Inferior parietal cortex (tissue), 1 donor: ENCODE measurements around the gene MTFP1.
A peak's percentile ranks its signal among the peaks of the same experiment; 100 is the strongest.
"Not testable (repeated sequence)": the region's sequence is repeated elsewhere in the genome, so short reads cannot be mapped to it uniquely, and the experiment has no call there.

Source experiments
- DNase-seq: peaks from one replicate; pipeline ENCODE4 v3.0.0-alpha.2; 2016; ENCODE audit errors: extremely low spot score

The MTFP1 gene

GRCh38 chr22:30402028-30402765 is 23.4 kb upstream of the MTFP1 start:
- no peak for DNase-seq

GRCh38 chr22:30402766-30403104 is 22.8 kb upstream of the MTFP1 start:
- not testable (repeated sequence) for DNase-seq

- DNase-seq = no peak
Measured at GRCh38 chr22:30404307-30404706, 21.3 kb upstream of the MTFP1 start.

DNA sequence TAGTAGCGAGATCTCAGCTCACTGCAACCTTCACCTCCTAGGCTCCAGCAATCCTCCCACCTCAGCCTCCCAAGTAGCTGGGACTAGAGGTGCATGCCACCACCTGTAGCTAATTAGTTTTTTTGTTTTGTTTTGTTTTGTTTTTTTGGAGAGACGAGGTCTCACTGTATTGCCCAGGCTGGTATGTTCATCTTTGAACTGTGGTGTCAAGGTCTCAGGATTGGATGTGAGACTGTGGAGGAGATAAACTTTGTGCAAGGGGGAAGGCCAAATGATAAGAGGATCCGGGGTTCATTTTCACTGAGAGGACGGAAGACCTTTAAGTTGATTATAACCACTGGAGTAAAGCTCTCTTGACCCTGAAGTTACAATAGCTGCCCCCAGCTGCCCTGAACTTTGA is 19.8 kb upstream of the MTFP1 start:
- DNase-seq = no peak

DNA sequence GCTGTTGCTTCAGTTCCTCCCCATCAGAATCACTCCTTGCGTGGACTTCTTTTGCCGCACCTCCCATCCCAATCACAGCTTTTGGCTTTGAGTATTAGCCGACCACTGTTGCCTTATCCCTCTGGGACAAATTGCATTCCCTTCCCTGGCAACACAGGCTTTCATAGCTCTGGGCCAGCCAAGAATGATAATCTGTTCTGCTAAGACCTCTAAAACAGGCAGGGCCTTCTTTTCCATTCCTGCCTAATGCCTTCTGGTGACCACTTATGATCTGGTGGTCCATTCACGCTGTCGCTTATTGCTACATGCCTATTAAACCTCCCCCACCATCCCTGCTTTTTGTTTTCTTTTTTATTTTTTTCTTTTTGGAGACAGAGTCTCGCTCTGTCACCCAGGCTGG is 19.2 kb upstream of the MTFP1 start:
- no peak for DNase-seq

GRCh38 chr22:30408388-30409102 is 17.0 kb upstream of the MTFP1 start:
- DNase-seq = no peak

GRCh38 chr22:30411780-30412179 is 13.8 kb upstream of the MTFP1 start:
- no peak for DNase-seq

DNA sequence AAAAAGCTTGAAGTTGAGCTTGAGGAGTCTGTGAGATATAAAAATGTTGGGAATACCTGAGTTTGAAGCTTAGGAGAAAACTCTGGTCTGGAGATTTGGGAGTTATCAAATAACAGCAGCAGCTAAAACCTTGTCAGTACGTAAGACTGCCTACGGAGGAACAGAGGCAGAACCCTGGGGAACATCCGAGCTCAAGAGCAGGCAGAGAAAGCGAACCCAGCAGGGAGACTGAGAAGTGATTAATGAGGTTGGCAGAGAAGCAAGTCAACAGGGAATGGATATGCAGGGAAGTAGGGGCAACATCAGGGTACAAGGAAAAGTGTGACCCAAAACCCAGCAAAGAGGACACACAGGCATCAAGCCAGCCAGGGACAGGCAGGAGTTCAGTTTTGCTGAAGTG is 12.6 kb upstream of the MTFP1 start:
- no peak for DNase-seq

DNA sequence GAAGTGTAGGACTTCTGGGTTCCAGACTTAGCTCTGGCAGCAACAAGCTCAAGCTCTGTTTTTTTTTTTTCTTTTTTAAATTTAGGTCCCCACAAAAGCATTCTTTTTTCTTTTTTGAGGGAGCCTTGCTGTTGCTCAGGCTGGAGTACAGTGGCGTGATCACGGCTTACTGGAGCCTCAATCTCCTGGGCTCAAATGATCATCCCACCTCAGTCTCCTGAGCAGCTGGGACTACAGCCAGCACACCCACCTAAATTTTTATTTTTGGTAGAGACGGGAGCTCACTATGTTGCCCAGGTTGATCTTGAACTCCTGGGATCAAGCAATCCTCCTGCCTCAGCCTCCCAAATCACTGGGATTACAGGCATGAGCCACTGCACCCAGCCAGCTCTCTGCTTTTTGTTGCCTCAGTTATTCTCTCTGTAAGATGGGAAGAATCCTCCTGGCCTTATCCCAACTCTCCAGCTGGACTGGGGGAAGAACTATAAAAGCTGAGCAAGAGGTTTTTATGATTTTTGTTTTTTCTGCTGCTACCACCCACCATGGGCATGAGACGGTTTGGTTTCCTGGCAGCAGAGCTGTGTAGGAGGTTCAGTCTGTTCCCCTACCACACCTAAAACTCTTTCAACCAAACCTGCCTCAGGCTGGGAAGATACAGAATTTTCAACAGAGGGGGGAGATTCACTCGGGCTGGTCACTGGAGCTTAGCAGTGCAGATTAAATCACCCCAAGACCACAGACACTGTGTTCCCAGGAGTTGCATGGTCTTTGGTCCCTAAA is 11.6 kb upstream of the MTFP1 start:
- peak; percentile 33 for DNase-seq

DNA sequence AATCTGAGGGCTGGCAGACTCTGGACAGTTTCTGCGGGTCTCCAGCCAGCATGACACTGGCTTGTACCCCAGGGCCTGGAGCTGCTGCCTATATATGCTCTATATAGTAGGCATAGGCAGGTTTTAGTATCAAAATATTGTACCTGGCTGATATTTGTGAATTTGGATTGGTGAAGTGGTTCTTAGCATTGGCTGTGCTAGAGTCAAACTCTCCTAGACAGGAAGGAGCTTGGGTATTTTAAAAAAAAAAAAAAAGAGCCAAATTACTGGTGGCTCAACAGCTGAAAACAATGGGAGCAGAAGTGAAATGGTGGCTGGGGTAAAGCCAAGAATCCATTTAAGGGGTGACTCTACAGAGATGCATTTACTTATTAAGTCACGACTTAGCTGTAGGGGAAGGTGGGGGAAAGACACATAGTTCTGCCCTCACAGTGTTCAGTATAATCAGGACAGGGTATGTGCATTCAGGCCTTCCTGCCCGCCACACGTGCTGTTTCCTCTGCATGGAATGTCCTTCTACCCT is 11.0 kb upstream of the MTFP1 start:
- no peak for DNase-seq

GRCh38 chr22:30416403-30416802 is 9.2 kb upstream of the MTFP1 start:
- no peak for DNase-seq

GRCh38 chr22:30416837-30417236 is 8.7 kb upstream of the MTFP1 start:
- DNase-seq = no peak

GRCh38 chr22:30420347-30421125 is 5.0 kb upstream of the MTFP1 start:
- DNase-seq = peak; percentile 22

GRCh38 chr22:30421695-30422480 is 3.7 kb upstream of the MTFP1 start:
- DNase-seq = peak; percentile 9

GRCh38 chr22:30422481-30423300 is 2.9 kb upstream of the MTFP1 start:
- peak; percentile 44 for DNase-seq

- no peak for DNase-seq
Measured at GRCh38 chr22:30423301-30423958, 2.1 kb upstream of the MTFP1 start.

- DNase-seq = peak; percentile 100
Measured at GRCh38 chr22:30423959-30424533, 1.5 kb upstream of the MTFP1 start.

DNA sequence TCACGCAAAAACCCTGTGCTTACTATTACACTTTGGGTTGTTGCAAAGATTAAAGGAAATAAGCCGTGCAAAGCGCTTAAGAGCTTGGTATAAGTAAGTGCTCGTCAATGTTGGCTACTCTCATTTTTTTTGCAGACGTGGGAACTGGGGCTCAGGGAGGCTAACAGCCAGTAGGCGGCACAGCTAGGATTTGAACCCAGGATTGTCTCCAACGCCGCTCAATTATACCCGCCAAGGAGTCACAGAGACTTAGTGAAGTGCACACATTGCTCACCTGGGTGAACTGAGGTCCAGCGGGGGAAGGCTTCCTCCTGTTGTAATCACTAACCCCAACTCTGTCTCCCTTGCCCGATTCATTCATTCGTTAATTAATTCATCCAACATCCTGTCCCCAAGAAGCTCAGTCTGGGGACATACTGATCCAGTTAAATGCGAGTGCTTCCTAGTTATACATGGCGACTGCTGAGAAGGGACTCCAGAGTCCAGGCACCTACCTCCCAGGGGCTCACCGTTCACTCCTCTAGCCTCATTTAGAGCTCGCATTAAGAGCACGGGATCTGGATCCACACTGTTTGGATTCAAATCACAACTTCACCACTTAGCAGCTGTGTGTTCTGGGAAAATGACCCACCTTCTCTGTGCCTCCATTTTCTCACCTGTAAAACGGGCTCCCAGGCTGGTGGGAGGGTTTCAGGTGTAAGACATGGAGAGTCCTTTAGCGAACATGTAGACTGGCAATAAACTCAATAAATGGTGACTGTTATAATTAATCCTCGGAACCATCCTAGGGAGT is 838 bp upstream of the MTFP1 start:
- peak; percentile 65 for DNase-seq

DNA sequence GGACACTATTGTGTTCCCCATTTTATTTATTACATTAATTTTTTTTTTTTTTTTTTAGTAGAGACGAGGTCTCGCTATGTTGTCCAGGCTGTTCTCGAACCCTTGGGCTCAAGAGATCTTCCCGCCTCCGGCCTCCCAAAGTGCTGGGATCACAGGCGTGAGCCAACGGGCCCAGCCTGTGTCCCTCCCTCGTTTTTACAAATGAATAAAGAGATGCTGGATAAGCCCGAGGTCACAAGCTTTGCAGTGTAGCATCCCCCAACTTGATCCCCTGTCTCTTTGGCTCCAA is 297 bp upstream of the MTFP1 start:
- no peak for DNase-seq
